ENCODE measurements around the gene SENP2.

- TF ChIP-seq, protein P1, sequence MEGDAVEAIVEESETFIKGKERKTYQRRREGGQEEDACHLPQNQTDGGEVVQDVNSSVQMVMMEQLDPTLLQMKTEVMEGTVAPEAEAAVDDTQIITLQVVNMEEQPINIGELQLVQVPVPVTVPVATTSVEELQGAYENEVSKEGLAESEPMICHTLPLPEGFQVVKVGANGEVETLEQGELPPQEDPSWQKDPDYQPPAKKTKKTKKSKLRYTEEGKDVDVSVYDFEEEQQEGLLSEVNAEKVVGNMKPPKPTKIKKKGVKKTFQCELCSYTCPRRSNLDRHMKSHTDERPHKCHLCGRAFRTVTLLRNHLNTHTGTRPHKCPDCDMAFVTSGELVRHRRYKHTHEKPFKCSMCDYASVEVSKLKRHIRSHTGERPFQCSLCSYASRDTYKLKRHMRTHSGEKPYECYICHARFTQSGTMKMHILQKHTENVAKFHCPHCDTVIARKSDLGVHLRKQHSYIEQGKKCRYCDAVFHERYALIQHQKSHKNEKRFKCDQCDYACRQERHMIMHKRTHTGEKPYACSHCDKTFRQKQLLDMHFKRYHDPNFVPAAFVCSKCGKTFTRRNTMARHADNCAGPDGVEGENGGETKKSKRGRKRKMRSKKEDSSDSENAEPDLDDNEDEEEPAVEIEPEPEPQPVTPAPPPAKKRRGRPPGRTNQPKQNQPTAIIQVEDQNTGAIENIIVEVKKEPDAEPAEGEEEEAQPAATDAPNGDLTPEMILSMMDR (IDR thresholded peaks at IDR 0.05), result no peak
- no peak for TF ChIP-seq POLR2A (IDR thresholded peaks at IDR 0.05)
Observed at GRCh38 chr3:185559706-185560090, 26.4 kb upstream of the SENP2 start.
